Small intestine (tissue), 7 donors: Measurements from ENCODE around the gene IL9R. TPM values are rescaled to one million over a fixed set of nuclear protein-coding genes. Genes with fewer than 3 reads are reported as not detected.

Experiments
- DNase-seq, 2 donors: peaks; one replicate each; pipeline versions ENCODE4 v3.0.0 to v3.0.0-alpha.2; 2013
- FAIRE-seq: peaks from 2 replicates; lab custom pipeline; 2012; peaks lifted over from hg19 to GRCh38; lab: Jason Lieb, UNC
- H3K27ac ChIP-seq, 3 donors: one replicate each; pipeline ENCODE4 v1.5.1; 2013; ENCODE audit warnings: low read length in 2 of 3, mild to moderate bottlenecking in 2 of 3, control low read depth in 1 of 3, inconsistent platforms in 1 of 3, low read depth in 1 of 3, moderate library complexity in 1 of 3
- H3K27me3 ChIP-seq, 3 donors: one replicate each; pipeline ENCODE4 v1.6.1; 2013; ENCODE audit warnings: low read length in 3 of 3, inconsistent platforms in 1 of 3; ENCODE audit not compliant: control insufficient read depth in 3 of 3, insufficient read depth in 3 of 3
- H3K36me3 ChIP-seq, 3 donors: one replicate each; pipeline ENCODE4 v1.6.1; 2013; ENCODE audit warnings: low read length in 3 of 3, inconsistent platforms in 1 of 3, low read depth in 1 of 3, mild to moderate bottlenecking in 1 of 3, moderate library complexity in 1 of 3; ENCODE audit not compliant: control insufficient read depth in 3 of 3, insufficient read depth in 2 of 3
- H3K4me1 ChIP-seq, 3 donors: one replicate each; pipeline ENCODE4 v1.6.1; 2013; ENCODE audit warnings: low read length in 2 of 3, inconsistent platforms in 1 of 3, low read depth in 1 of 3, mild to moderate bottlenecking in 1 of 3, moderate library complexity in 1 of 3; ENCODE audit not compliant: control insufficient read depth in 3 of 3, insufficient read depth in 2 of 3
- H3K4me3 ChIP-seq, 3 donors: one replicate each; pipeline ENCODE4 v1.5.1; 2013; ENCODE audit warnings: low read length in 3 of 3, control low read depth in 1 of 3, inconsistent platforms in 1 of 3, low read depth in 1 of 3, mild to moderate bottlenecking in 1 of 3, moderate library complexity in 1 of 3
- H3K9me3 ChIP-seq, 2 donors: one replicate each; pipeline ENCODE4 v1.6.1; 2013; ENCODE audit warnings: low read depth in 1 of 2, low read length in 1 of 2; ENCODE audit not compliant: control insufficient read depth in 2 of 2, insufficient read depth in 1 of 2
- WGBS, 3 donors: extraction: QIAGEN DNeasy Blood & Tissue Kit; methylation state at CpG; one replicate each; pipeline ENCODE4 v1.1.7; 2013; 5-methylcytosine and 5-hydroxymethylcytosine counted together
- polyA plus RNA-seq, 4 donors: library from polyadenylated mRNA; stranded (reverse) in 3 of 4; unstranded in 1 of 4; fragments of 200-250 nt in 3 of 4; fragments of 120-200 nt in 1 of 4; gene quantifications; one replicate each; pipeline versions ENCODE4 v1.2.1 to v1.2.3, GENCODE V29; 2013
- donor health status: healthy with polysubstance abuse.
- donor health status: control.
- donor health status: control.
- donor health status: Bipolar disorder and iron deficiency.
- donor health status: healthy.

The IL9R gene
- polyA plus RNA-seq, 4 donors, result 0.18 to 0.40 (median 0.27) TPM; not detected in 1

- H3K27me3 ChIP-seq, result no peaks in the 10 kb centered on the region
- H3K27ac ChIP-seq, result no peak overlapping the region
- no peaks in the 10 kb centered on the region for H3K4me1 ChIP-seq
- 66 to 81% (median 71%) methylated on average over 5 of the region's 5 CpGs for WGBS, 3 donors
- FAIRE-seq (no peak), DNase-seq (peak in 1 of 2 donors; percentile 63)
- no peaks in the 10 kb centered on the region for H3K36me3 ChIP-seq
- H3K9me3 ChIP-seq, result peaks cover 0 to 21% of the 10 kb centered on the region in 2 donors
- no peak overlapping the region for H3K4me3 ChIP-seq
Observed at GRCh38 chrX:156000361-156000926, 2.9 kb downstream of the IL9R start.

DNA sequence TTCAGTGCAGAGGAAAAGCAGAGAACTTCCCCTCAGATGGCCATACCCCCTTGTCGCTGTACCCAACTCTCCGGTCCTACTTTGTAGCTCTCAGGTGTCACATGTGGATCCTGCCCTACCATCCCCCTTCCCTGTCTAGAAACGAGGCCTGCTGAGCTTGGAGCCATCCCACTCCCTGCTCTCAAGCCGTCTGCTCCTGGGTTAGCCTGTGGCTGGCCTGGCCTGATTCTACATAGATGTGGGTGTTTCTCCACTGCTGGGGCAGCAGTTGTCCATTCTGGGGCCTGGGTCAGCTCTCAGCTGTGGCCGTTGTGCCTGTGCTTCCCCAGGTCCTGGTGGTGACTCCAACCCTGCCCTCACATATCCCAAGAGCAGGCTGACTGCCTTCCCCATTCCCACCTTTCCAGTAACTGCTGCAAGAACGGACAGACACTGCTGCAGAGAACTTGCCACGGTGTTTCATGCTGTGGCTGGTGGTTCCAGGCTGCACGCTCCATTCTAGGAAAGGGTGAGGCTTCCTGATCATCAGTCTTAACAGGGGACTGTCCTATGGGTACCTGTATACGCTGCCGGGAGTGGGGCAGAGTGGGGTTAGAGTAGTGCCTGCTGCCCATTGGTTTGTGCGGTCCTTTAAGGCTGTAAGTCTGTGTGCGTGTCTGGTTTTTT lies 3.6 kb downstream of the IL9R start:
- H3K36me3 ChIP-seq, result no peaks in the 10 kb centered on the region
- no peak for FAIRE-seq
- DNase-seq, result no peak
- no peaks in the 10 kb centered on the region for H3K27me3 ChIP-seq
- no peak overlapping the region for H3K4me3 ChIP-seq
- 67 to 73% (median 67%) methylated on average over 12 of the region's 12 CpGs for WGBS, 3 donors
- H3K9me3 ChIP-seq, result peaks cover 0 to 21% of the 10 kb centered on the region in 2 donors
- no peaks in the 10 kb centered on the region for H3K4me1 ChIP-seq
- peak overlapping the region in 1 of 3 donors; percentile 2 for H3K27ac ChIP-seq

DNA sequence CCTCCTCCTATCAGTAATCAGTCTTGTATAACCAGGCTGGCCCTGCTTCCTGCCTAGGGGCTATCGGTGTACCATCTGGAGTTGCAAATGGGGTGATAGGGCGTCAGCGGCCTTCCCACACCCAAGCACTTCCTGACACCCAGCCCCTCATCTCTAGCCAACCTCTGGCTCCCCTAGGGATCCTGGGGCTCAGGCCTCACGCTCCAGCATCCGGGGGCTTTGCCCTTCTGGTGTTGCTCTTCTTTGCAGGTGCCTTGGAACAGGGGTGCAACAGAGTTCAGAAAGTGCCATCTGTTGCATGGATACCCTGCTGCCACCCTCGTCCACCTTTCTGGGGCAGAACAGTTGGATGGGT lies 4.1 kb downstream of the IL9R start:
- 52 to 67% (median 66%) methylated on average over 6 of the region's 6 CpGs for WGBS, 3 donors
- no peak overlapping the region for H3K4me3 ChIP-seq
- no peaks in the 10 kb centered on the region for H3K4me1 ChIP-seq
- FAIRE-seq (no peak), DNase-seq (no peak)
- H3K27me3 ChIP-seq, result no peaks in the 10 kb centered on the region
- peaks cover 0 to 18% of the 10 kb centered on the region in 2 donors for H3K9me3 ChIP-seq
- H3K27ac ChIP-seq, result no peak overlapping the region
- no peaks in the 10 kb centered on the region for H3K36me3 ChIP-seq

- Histone ChIP-seq H3K36me3 (no peaks in the 10 kb centered on the region), H3K27me3 (no peaks in the 10 kb centered on the region), H3K27ac (no peak overlapping the region), H3K4me1 (no peaks in the 10 kb centered on the region), H3K9me3 (peaks cover 0 to 18% of the 10 kb centered on the region in 2 donors), H3K4me3 (no peak overlapping the region)
- WGBS, 3 donors, result 74 to 80% (median 78%) methylated on average over 3 of the region's 3 CpGs
- FAIRE-seq (no peak), DNase-seq (no peak)
Observed at GRCh38 chrX:156002507-156002906, 5.0 kb downstream of the IL9R start.

- WGBS, 3 donors, result 66 to 76% (median 75%) methylated on average over 14 of the region's 14 CpGs
- H3K27ac ChIP-seq, result no peak overlapping the region
- H3K36me3 ChIP-seq, result no peaks in the 10 kb centered on the region
- DNase-seq (no peak), FAIRE-seq (no peak)
- no peak overlapping the region for H3K4me3 ChIP-seq
- no peaks in the 10 kb centered on the region for H3K27me3 ChIP-seq
- peaks cover 0 to 13% of the 10 kb centered on the region in 2 donors for H3K9me3 ChIP-seq
- H3K4me1 ChIP-seq, result no peaks in the 10 kb centered on the region
Observed at GRCh38 chrX:156003486-156004185, 6.1 kb downstream of the IL9R start.

DNA sequence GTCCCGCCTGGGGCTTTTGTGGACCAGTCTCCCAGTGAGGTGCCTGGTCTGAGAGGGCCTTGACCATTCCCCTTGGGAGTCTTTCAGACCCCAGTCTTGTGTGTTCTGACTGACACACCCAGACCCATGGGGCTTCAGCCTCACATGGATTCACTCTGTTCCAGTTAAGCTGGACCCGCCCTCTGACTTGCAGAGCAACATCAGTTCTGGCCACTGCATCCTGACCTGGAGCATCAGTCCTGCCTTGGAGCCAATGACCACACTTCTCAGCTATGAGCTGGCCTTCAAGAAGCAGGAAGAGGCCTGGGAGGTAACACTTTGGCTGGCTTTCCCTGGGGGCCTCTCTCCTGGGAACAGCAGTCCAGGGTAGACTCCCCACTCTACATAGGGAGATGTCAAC lies 6.8 kb downstream of the IL9R start:
- Histone ChIP-seq H3K4me3 (no peak overlapping the region), H3K9me3 (peaks cover 0 to 11% of the 10 kb centered on the region in 2 donors), H3K36me3 (no peaks in the 10 kb centered on the region), H3K4me1 (no peaks in the 10 kb centered on the region), H3K27ac (no peak overlapping the region), H3K27me3 (no peaks in the 10 kb centered on the region)
- FAIRE-seq, result no peak
- no peak for DNase-seq
- 56 to 72% (median 65%) methylated on average over 2 of the region's 2 CpGs for WGBS, 3 donors

- DNase-seq (no peak), FAIRE-seq (no peak)
- Histone ChIP-seq H3K27ac (no peak overlapping the region), H3K4me1 (no peaks in the 10 kb centered on the region), H3K27me3 (no peaks in the 10 kb centered on the region), H3K4me3 (no peak overlapping the region), H3K36me3 (no peaks in the 10 kb centered on the region), H3K9me3 (peaks cover 0 to 11% of the 10 kb centered on the region in 2 donors)
- 80 to 95% (median 84%) methylated on average over 3 of the region's 3 CpGs for WGBS, 3 donors
Observed at GRCh38 chrX:156004740-156005139, 7.2 kb downstream of the IL9R start.

GRCh38 chrX:156005144-156005543 lies 7.6 kb downstream of the IL9R start:
- FAIRE-seq (no peak), DNase-seq (no peak)
- WGBS, 3 donors, result 64 to 65% (median 65%) methylated on average over 6 of the region's 6 CpGs
- Histone ChIP-seq H3K4me1 (no peaks in the 10 kb centered on the region), H3K27ac (no peak overlapping the region), H3K27me3 (no peaks in the 10 kb centered on the region), H3K4me3 (no peak overlapping the region), H3K9me3 (peaks cover 0 to 11% of the 10 kb centered on the region in 2 donors), H3K36me3 (no peaks in the 10 kb centered on the region)
